H1 (cell line): ENCODE measurements around the gene PDE8A. TPM values are rescaled to one million over a fixed set of nuclear protein-coding genes. Genes with fewer than 3 reads are reported as not detected.

Experiments used
- CTCF ChIA-PET: fragments of 300-600 bp; sonication (Branson Sonifier 250); formaldehyde crosslinking; loops from one replicate; lab custom pipeline; 2021; ENCODE audit not compliant: partially characterized antibody; lab: Charles Lee
- POLR2A ChIA-PET: fragments of 300-600 bp; sonication (Branson Sonifier 250); formaldehyde crosslinking; loops from one replicate; lab custom pipeline; 2021; ENCODE audit warnings: inconsistent platforms; ENCODE audit not compliant: partially characterized antibody; lab: Charles Lee
- DNase-seq, 2 experiments: peaks; one replicate each; pipeline versions ENCODE4 v3.0.0 to v3.0.0-alpha.2; 2010 to 2022; ENCODE audit warnings: low spot score in 2 of 2, low read depth in 1 of 2, mixed read lengths in 1 of 2
- FAIRE-seq: peaks from 2 replicates; lab custom pipeline; 2011; peaks lifted over from hg19 to GRCh38; lab: Jason Lieb, UNC
- H2AFZ ChIP-seq: 2 replicates; pipeline ENCODE4 v1.8.1; 2012; ENCODE audit warnings: low read length, inconsistent platforms
- H2AK5ac ChIP-seq: 2 replicates; pipeline ENCODE4 v1.6.1; 2013; ENCODE audit warnings: low read depth, low read length
- H2BK120ac ChIP-seq: replicated peaks from 2 replicates; pipeline ENCODE3; 2013; ENCODE audit warnings: low read depth, low read length, inconsistent platforms
- H2BK12ac ChIP-seq: 2 replicates; pipeline ENCODE4 v1.6.1; 2013; ENCODE audit warnings: low read depth, low read length
- H2BK15ac ChIP-seq: 2 replicates; pipeline ENCODE4 v1.6.1; 2013; ENCODE audit warnings: low read length
- H2BK20ac ChIP-seq: 2 replicates; pipeline ENCODE4 v1.6.1; 2013; ENCODE audit warnings: low read length
- H2BK5ac ChIP-seq: 2 replicates; pipeline ENCODE4 v1.6.1; 2013; ENCODE audit warnings: low read depth, low read length
- H3K14ac ChIP-seq: 2 replicates; pipeline ENCODE4 v1.6.1; 2013; ENCODE audit warnings: inconsistent platforms; ENCODE audit not compliant: insufficient read length
- H3K18ac ChIP-seq: 2 replicates; pipeline ENCODE4 v1.6.1; 2013; ENCODE audit warnings: low read length; ENCODE audit errors: extremely low read depth
- H3K23ac ChIP-seq: 2 replicates; pipeline ENCODE4 v1.6.1; 2013; ENCODE audit warnings: inconsistent platforms; ENCODE audit not compliant: insufficient read length
- H3K23me2 ChIP-seq: 2 replicates; pipeline ENCODE4 v1.6.1; 2013; ENCODE audit warnings: low read depth, low read length
- H3K27ac ChIP-seq: 2 replicates; pipeline ENCODE4 v1.6.1; 2011; ENCODE audit warnings: low read depth, low read length, inconsistent platforms
- H3K27me3 ChIP-seq, 4 experiments: replicated peaks in 1 of 4; 1 replicate in 1 of 4; 2 replicates in 3 of 4; pipeline versions ENCODE4 v1.6.1 to v1.8.1; 2011 to 2013; ENCODE audit warnings: low read length in 3 of 4, mild to moderate bottlenecking in 3 of 4, inconsistent platforms in 2 of 4, mixed read lengths in 2 of 4, moderate library complexity in 1 of 4; ENCODE audit not compliant: control insufficient read depth in 3 of 4, insufficient read depth in 3 of 4; ENCODE audit errors: extremely low read depth in 1 of 4
- H3K36me3 ChIP-seq, 4 experiments: 2 replicates each; pipeline versions ENCODE4 v1.6.1 to v1.8.1; 2011 to 2013; ENCODE audit warnings: mild to moderate bottlenecking in 4 of 4, low read length in 3 of 4, moderate library complexity in 2 of 4, control low read depth in 1 of 4, inconsistent platforms in 1 of 4; ENCODE audit not compliant: insufficient read depth in 4 of 4, control insufficient read depth in 2 of 4
- H3K4ac ChIP-seq: replicated peaks from 2 replicates; pipeline ENCODE3; 2013; ENCODE audit warnings: low read length, low read depth, mixed read lengths, inconsistent platforms; ENCODE audit not compliant: insufficient read length
- H3K4me1 ChIP-seq, 4 experiments: replicated peaks in 1 of 4; 1 replicate in 1 of 4; 2 replicates in 3 of 4; pipeline versions ENCODE4 v1.6.1 to v1.8.1; 2011 to 2013; ENCODE audit warnings: low read length in 3 of 4, inconsistent platforms in 2 of 4, mixed read lengths in 1 of 4; ENCODE audit not compliant: insufficient read depth in 4 of 4, control insufficient read depth in 3 of 4
- H3K4me2 ChIP-seq, 2 experiments: 2 replicates each; pipeline versions ENCODE4 v1.6.1 to v1.8.1; 2011 to 2013; ENCODE audit warnings: low read depth in 2 of 2, low read length in 2 of 2, control low read depth in 1 of 2, inconsistent platforms in 1 of 2, mild to moderate bottlenecking in 1 of 2; ENCODE audit not compliant: insufficient read depth in 1 of 2
- H3K4me3 ChIP-seq, 4 experiments: fragments of 200-600, 300-600 bp in 1 of 4; sonication (generic), shearing (Covaris generic), sonication (Bioruptor Twin) in 1 of 4; 2 replicates each; pipeline versions ENCODE4 v1.5.1 to v1.8.1; 2011 to 2016; ENCODE audit warnings: low read length in 4 of 4, low read depth in 3 of 4, control low read depth in 2 of 4, inconsistent platforms in 2 of 4, mild to moderate bottlenecking in 2 of 4, mixed read lengths in 1 of 4, moderate library complexity in 1 of 4; ENCODE audit not compliant: insufficient read depth in 2 of 4; ENCODE audit errors: extremely low read depth in 1 of 4
- H3K56ac ChIP-seq: replicated peaks from 2 replicates; pipeline ENCODE3; 2013; ENCODE audit warnings: low read depth, mild to moderate bottlenecking, mixed read lengths, low read length, inconsistent platforms; ENCODE audit not compliant: insufficient read length
- H3K79me1 ChIP-seq: 2 replicates; pipeline ENCODE4 v1.6.1; 2013; ENCODE audit warnings: low read depth, low read length, control low read depth
- H3K79me2 ChIP-seq, 2 experiments: 2 replicates each; pipeline versions ENCODE4 v1.6.1 to v1.8.1; 2012 to 2013; ENCODE audit warnings: low read length in 2 of 2, mild to moderate bottlenecking in 2 of 2, inconsistent platforms in 1 of 2; ENCODE audit not compliant: insufficient read depth in 2 of 2, control insufficient read depth in 1 of 2
- H3K9ac ChIP-seq, 4 experiments: replicated peaks in 1 of 4; 1 replicate in 1 of 4; 2 replicates in 3 of 4; pipeline versions ENCODE4 v1.6.1 to v1.8.1; 2011 to 2013; ENCODE audit warnings: low read depth in 3 of 4, low read length in 3 of 4, control low read depth in 2 of 4, mild to moderate bottlenecking in 2 of 4, moderate library complexity in 2 of 4, inconsistent platforms in 1 of 4; ENCODE audit errors: extremely low read depth in 1 of 4
- H3K9me3 ChIP-seq, 2 experiments: 2 replicates each; pipeline versions ENCODE4 v1.6.1 to v1.8.1; 2012 to 2013; ENCODE audit warnings: mild to moderate bottlenecking in 2 of 2, moderate library complexity in 2 of 2, control low read depth in 1 of 2, inconsistent platforms in 1 of 2, low read depth in 1 of 2, low read length in 1 of 2, mixed read lengths in 1 of 2; ENCODE audit not compliant: insufficient read depth in 2 of 2
- H4K20me1 ChIP-seq, 2 experiments: replicated peaks in 1 of 2; 2 replicates each; pipeline versions ENCODE3 to v1.8.1; 2011 to 2013; ENCODE audit warnings: inconsistent platforms in 2 of 2, low read length in 2 of 2, mild to moderate bottlenecking in 1 of 2; ENCODE audit not compliant: insufficient read depth in 2 of 2, control insufficient read depth in 1 of 2
- H4K5ac ChIP-seq: 2 replicates; pipeline ENCODE4 v1.6.1; 2013; ENCODE audit warnings: low read length, low read depth, mixed read lengths, inconsistent platforms; ENCODE audit not compliant: insufficient read length
- H4K8ac ChIP-seq: 2 replicates; pipeline ENCODE4 v1.8.0; 2013; ENCODE audit warnings: mild to moderate bottlenecking, moderate library complexity, low read length, inconsistent platforms; ENCODE audit not compliant: insufficient read depth; ENCODE audit errors: extremely low read depth
- H4K91ac ChIP-seq: replicated peaks from 2 replicates; pipeline ENCODE3; 2013; ENCODE audit warnings: low read length, mixed read lengths, inconsistent platforms; ENCODE audit not compliant: insufficient read length
- CTBP2 ChIP-seq: IDR thresholded peaks from 2 replicates; pipeline ENCODE4 v1.7.0; 2011; ENCODE audit warnings: borderline replicate concordance, mild to moderate bottlenecking, moderate library complexity, mixed read lengths, low read length; ENCODE audit not compliant: insufficient read depth, insufficient read length
- polyA plus RNA-seq, 7 experiments: library from polyadenylated mRNA; depleted of rRNA in 3 of 7; stranded (reverse) in 5 of 7; unstranded in 2 of 7; fragments of >200 nt in 5 of 7; fragments of 200-250 nt in 2 of 7; gene quantifications; 1 replicate in 5 of 7; 2 replicates in 1 of 7; 4 replicates in 1 of 7; pipeline versions ENCODE4 v1.2.1 to v1.2.3, GENCODE V29; 2011 to 2013; ENCODE audit warnings: missing spikeins in 2 of 7, mixed read lengths in 2 of 7
- total RNA-seq: library from RNA; stranded (reverse); fragmentation: NEBNext Ultra II Directional; extraction: Animal tissue kit (Norgen Biotek cat#: 25700); gene quantifications from 2 replicates; pipeline ENCODE4 v1.2.1, GENCODE V29; 2021

Gene PDE8A
- total and polyA plus RNA-seq, 2 of the 8 experiments (the other 6 are each of a cell fraction or from before 2014, with no cell fraction given), result 6.9 to 7.8 TPM

GRCh38 chr15:85016275-85016674, 34.6 kb downstream of the PDE8A start:
- Histone ChIP-seq H3K4me2 (no peak overlapping the region), H3K23me2 (no peaks in the 10 kb centered on the region), H3K4ac (no peak overlapping the region), H2AFZ (no peak overlapping the region), H3K56ac (no peak overlapping the region), H4K91ac (no peak overlapping the region), H4K5ac (no peak overlapping the region), H3K4me1 (no peaks in the 10 kb centered on the region), H3K9me3 (no peaks in the 10 kb centered on the region), H2BK5ac (no peak overlapping the region), H3K27ac (no peak overlapping the region), H2BK12ac (no peak overlapping the region), H3K4me3 (no peak overlapping the region), H3K23ac (no peak overlapping the region), H2BK20ac (no peak overlapping the region), H4K20me1 (no peaks in the 10 kb centered on the region), H2BK15ac (no peak overlapping the region), H3K9ac (no peak overlapping the region), H2BK120ac (no peak overlapping the region), H3K14ac (no peak overlapping the region), H3K36me3 (no peaks in the 10 kb centered on the region), H3K18ac (no peak overlapping the region), H3K79me2 (no peaks in the 10 kb centered on the region), H3K79me1 (no peaks in the 10 kb centered on the region), H2AK5ac (no peak overlapping the region), H4K8ac (no peak overlapping the region), H3K27me3 (no peaks in the 10 kb centered on the region)
- DNase-seq (no peak), FAIRE-seq (no peak)
- TF ChIP-seq CTBP2, result no peak
- CTCF ChIA-PET, result interaction anchor here (0.6 to 1.0 kb wide), 2 partner anchors 14 to 76 kb away, joined by 3 to 6 read pairs; no protein-coding TSS in a partner anchor
- POLR2A ChIA-PET, result no interaction called here
